22Rv1 (cell line): ENCODE results near the gene TXNDC8.

ENCODE experiments used
- ZFX ChIP-seq: fragments of 450-650 bp; IDR thresholded peaks from 2 replicates; pipeline ENCODE4 v1.6.1; 2017; ENCODE audit warnings: antibody characterized with exemption, borderline replicate concordance
- TF ChIP-seq, protein P1 (sequence below): fragments of 450-650 bp; IDR thresholded peaks from 2 replicates; pipeline ENCODE4 v1.5.1; 2017; ENCODE audit warnings: mild to moderate bottlenecking

DNA sequence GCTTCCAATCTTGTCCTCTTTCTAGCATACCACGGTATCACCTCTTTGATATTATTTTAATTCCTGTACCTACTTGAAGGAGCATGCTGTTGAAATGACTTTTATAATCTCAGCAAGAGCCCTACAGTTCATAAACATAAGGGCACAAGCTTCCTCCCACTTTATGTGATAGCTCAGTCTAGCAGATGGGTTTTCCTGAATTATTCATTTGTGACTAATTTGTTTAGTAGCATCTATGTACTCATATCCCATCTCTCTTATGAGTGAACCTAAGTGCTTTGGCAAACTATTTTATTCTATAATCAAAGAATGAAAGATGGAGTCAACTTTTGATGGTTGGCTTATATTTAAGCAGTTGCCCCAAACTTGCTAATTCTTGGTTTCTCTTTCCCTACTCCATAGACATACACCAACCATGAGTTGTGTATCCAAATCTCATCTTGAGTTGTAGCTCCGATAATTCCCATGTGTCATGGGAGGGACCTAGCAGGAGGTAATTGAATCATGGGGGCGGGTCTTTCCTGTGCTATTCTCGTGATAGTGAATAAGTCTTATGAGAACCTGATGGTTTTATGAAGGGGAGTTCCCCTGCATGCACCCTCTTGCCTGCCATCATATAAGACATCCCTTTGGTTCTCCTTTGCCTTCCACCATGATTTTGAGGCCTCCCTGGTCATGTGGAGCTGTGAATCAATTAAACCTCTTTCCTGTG, 17.7 kb downstream of the TXNDC8 start:
- TF ChIP-seq, protein P1, sequence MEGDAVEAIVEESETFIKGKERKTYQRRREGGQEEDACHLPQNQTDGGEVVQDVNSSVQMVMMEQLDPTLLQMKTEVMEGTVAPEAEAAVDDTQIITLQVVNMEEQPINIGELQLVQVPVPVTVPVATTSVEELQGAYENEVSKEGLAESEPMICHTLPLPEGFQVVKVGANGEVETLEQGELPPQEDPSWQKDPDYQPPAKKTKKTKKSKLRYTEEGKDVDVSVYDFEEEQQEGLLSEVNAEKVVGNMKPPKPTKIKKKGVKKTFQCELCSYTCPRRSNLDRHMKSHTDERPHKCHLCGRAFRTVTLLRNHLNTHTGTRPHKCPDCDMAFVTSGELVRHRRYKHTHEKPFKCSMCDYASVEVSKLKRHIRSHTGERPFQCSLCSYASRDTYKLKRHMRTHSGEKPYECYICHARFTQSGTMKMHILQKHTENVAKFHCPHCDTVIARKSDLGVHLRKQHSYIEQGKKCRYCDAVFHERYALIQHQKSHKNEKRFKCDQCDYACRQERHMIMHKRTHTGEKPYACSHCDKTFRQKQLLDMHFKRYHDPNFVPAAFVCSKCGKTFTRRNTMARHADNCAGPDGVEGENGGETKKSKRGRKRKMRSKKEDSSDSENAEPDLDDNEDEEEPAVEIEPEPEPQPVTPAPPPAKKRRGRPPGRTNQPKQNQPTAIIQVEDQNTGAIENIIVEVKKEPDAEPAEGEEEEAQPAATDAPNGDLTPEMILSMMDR = no peak
- no peak for TF ChIP-seq ZFX
